A549 (cell line): Measurements from ENCODE around the gene TRAPPC13. TPM values are rescaled to one million over a fixed set of nuclear protein-coding genes. Genes with fewer than 3 reads are reported as not detected.
"Not testable (repeated sequence)": the region's sequence is repeated elsewhere in the genome, so short reads cannot be mapped to it uniquely, and the experiment has no call there.

Source experiments
- ATAC-seq, 2 experiments: fragments of 200-7000 bp in 1 of 2; fragments of >200 bp in 1 of 2; cut with Nextera tagmentation in 1 of 2; cut with Tn5 transposase in 1 of 2; 3 replicates each; pipeline versions ENCODE4 v1.8.0 to v1.9.1; 2018 to 2020; ENCODE audit warnings: mild to moderate bottlenecking in 1 of 2, moderate library complexity in 1 of 2
- CTCF ChIA-PET: fragments of 300-600 bp; sonication (Branson Sonifier 250); formaldehyde crosslinking; extraction: SDS; loops from one replicate; lab custom pipeline; 2021; ENCODE audit warnings: antibody characterized with exemption, inconsistent platforms; lab: Yijun Ruan, JAX
- POLR2A ChIA-PET: fragments of 350-600 bp; formaldehyde crosslinking; extraction: SDS; loops from one replicate; lab custom pipeline; 2021; ENCODE audit warnings: antibody characterized with exemption, inconsistent platforms; lab: Yijun Ruan, JAX
- DNase-seq, 2 experiments: peaks; one replicate each; pipeline versions ENCODE4 v3.0.0 to v3.0.0-alpha.2; 2011 to 2016; ENCODE audit warnings: low read depth in 1 of 2, low spot score in 1 of 2
- FAIRE-seq: peaks from 2 replicates; lab custom pipeline; 2011; peaks lifted over from hg19 to GRCh38; lab: Jason Lieb, UNC
- H3K27ac ChIP-seq, 2 experiments: fragments of >200 bp; sonication (Bioruptor Twin); formaldehyde crosslinking; 3 replicates each; pipeline ENCODE4 v1.5.1; 2016 to 2017
- H3K4me1 ChIP-seq: fragments of >200 bp; sonication (Bioruptor Twin); formaldehyde crosslinking; 3 replicates; pipeline ENCODE4 v1.6.1; 2016
- H3K4me2 ChIP-seq: fragments of >200 bp; sonication (Bioruptor Twin); formaldehyde crosslinking; 3 replicates; pipeline ENCODE4 v1.6.1; 2016
- H3K4me3 ChIP-seq: fragments of >200 bp; sonication (Bioruptor Twin); formaldehyde crosslinking; 3 replicates; pipeline ENCODE4 v1.5.1; 2016
- H3K9me3 ChIP-seq: fragments of >200 bp; sonication (Bioruptor Twin); formaldehyde crosslinking; 3 replicates; pipeline ENCODE4 v1.6.1; 2016
- CBX2 ChIP-seq: fragments of 200-600 bp; sonication (generic); IDR thresholded peaks from 2 replicates; pipeline ENCODE4 v1.6.1; 2016; ENCODE audit warnings: low read depth, mild to moderate bottlenecking, borderline replicate concordance
- CEBPB ChIP-seq, 2 experiments: fragments of >200 bp in 1 of 2; sonication (Bioruptor Twin) in 1 of 2; formaldehyde crosslinking in 1 of 2; IDR thresholded peaks; 2 replicates each; pipeline ENCODE4 v1.6.1; 2012 to 2016
- CHD4 ChIP-seq: fragments of 200-600 bp; sonication (generic); IDR thresholded peaks from 2 replicates; pipeline ENCODE4 v1.6.1; 2016; ENCODE audit warnings: antibody characterized with exemption, mild to moderate bottlenecking, borderline replicate concordance
- EHF ChIP-seq: fragments of 250-450 bp; sonication (Bioruptor Pico); IDR thresholded peaks from 2 replicates; pipeline ENCODE4 v1.5.0; 2020; ENCODE audit warnings: mild to moderate bottlenecking
- FOXS1 ChIP-seq: fragments of 250-450 bp; sonication (Bioruptor Pico); IDR thresholded peaks from 2 replicates; pipeline ENCODE4 v1.5.0; 2020; ENCODE audit warnings: mild to moderate bottlenecking, moderate library complexity
- JUNB ChIP-seq: fragments of >200 bp; sonication (Bioruptor Twin); formaldehyde crosslinking; IDR thresholded peaks from 2 replicates; pipeline ENCODE4 v1.6.1; 2016
- MAX ChIP-seq: IDR thresholded peaks from 2 replicates; pipeline ENCODE4 v1.6.1; 2012
- NFE2L2 ChIP-seq: fragments of 150-350 bp; conservative IDR thresholded peaks from 2 replicates; pipeline ENCODE4 v1.6.1; 2014; ENCODE audit warnings: low read length
- PBX3 ChIP-seq: IDR thresholded peaks from 2 replicates; pipeline ENCODE4 v1.6.1; 2012
- POLR2AphosphoS2 ChIP-seq: conservative IDR thresholded peaks from 2 replicates; pipeline ENCODE4 v1.6.1; 2012; ENCODE audit warnings: low read length, improper control_type of control experiment, inconsistent platforms
- RAD21 ChIP-seq, 2 experiments: fragments of >200 bp in 1 of 2; sonication (Bioruptor Twin) in 1 of 2; formaldehyde crosslinking in 1 of 2; IDR thresholded peaks in 1 of 2; conservative IDR thresholded peaks in 1 of 2; 2 replicates in 1 of 2; 3 replicates in 1 of 2; pipeline ENCODE4 v1.6.1; 2012 to 2018; ENCODE audit warnings: inconsistent platforms in 1 of 2
- RNF2 ChIP-seq: fragments of 200-600 bp; sonication (generic); IDR thresholded peaks from 2 replicates; pipeline ENCODE4 v1.6.1; 2016; ENCODE audit warnings: low read depth, mild to moderate bottlenecking, antibody characterized with exemption, moderate library complexity, borderline replicate concordance
- USF2 ChIP-seq: fragments of 450-650 bp; IDR thresholded peaks from 2 replicates; pipeline ENCODE4 v1.6.1; 2014; ENCODE audit warnings: antibody characterized with exemption
- ZSCAN20 ChIP-seq: fragments of 250-450 bp; sonication (Bioruptor Pico); IDR thresholded peaks from 2 replicates; pipeline ENCODE4 v1.8.0; 2022; ENCODE audit warnings: mild to moderate bottlenecking, moderate library complexity
- WGBS: methylation state at CpG from one replicate; pipeline ENCODE4 v1.1.6; 2017; ENCODE audit errors: missing lambda C conversion rate; 5-methylcytosine and 5-hydroxymethylcytosine counted together
- polyA plus RNA-seq, 4 experiments: library from polyadenylated mRNA; depleted of rRNA in 3 of 4; stranded (reverse); fragments of >200 nt; fragmentation: RNase III in 1 of 4; extraction: RNeasy Plus Mini Kit Qiagen cat#74134 plus additional on column Dnase treatment in 1 of 4; gene quantifications; 2 replicates in 3 of 4; 3 replicates in 1 of 4; pipeline ENCODE4 v1.2.3, GENCODE V29; 2011 to 2017
- TF ChIP-seq, protein P1 (sequence below): fragments of 200-600 bp; sonication (generic); IDR thresholded peaks from 2 replicates; pipeline ENCODE4 v1.6.1; 2016; ENCODE audit warnings: antibody characterized with exemption, mild to moderate bottlenecking, moderate library complexity

TRAPPC13 gene
- polyA plus RNA-seq, 2 of the 4 experiments (the other 2 are of a cell fraction) = 17.2 to 35.1 TPM

DNA sequence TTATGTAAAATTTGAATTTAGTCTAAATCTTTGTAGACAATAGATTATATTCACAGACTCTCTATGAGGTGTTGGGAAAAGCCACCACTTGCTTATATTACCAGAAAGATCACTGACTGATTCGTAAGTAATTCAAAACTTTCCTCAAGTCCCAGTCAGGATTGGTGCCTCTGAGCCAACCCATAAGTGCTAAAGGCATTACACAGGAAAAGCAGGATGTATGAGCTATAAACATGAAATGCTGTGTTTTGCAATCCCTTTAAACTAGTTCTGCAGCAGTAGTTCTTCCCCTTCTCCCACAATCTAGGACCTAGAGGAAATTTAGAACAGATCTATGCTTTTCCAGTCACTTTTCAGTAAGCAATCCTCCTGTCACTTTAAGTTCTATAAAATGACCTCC is 48.0 kb downstream of the TRAPPC13 start (continued):
- TF ChIP-seq, protein P1, sequence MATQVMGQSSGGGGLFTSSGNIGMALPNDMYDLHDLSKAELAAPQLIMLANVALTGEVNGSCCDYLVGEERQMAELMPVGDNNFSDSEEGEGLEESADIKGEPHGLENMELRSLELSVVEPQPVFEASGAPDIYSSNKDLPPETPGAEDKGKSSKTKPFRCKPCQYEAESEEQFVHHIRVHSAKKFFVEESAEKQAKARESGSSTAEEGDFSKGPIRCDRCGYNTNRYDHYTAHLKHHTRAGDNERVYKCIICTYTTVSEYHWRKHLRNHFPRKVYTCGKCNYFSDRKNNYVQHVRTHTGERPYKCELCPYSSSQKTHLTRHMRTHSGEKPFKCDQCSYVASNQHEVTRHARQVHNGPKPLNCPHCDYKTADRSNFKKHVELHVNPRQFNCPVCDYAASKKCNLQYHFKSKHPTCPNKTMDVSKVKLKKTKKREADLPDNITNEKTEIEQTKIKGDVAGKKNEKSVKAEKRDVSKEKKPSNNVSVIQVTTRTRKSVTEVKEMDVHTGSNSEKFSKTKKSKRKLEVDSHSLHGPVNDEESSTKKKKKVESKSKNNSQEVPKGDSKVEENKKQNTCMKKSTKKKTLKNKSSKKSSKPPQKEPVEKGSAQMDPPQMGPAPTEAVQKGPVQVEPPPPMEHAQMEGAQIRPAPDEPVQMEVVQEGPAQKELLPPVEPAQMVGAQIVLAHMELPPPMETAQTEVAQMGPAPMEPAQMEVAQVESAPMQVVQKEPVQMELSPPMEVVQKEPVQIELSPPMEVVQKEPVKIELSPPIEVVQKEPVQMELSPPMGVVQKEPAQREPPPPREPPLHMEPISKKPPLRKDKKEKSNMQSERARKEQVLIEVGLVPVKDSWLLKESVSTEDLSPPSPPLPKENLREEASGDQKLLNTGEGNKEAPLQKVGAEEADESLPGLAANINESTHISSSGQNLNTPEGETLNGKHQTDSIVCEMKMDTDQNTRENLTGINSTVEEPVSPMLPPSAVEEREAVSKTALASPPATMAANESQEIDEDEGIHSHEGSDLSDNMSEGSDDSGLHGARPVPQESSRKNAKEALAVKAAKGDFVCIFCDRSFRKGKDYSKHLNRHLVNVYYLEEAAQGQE = no peak
- no peak for TF ChIP-seq CBX2
- TF ChIP-seq USF2 = no peak
- no peak for TF ChIP-seq CHD4

- H3K4me3 ChIP-seq = no peak overlapping the region
- ChIA-PET CTCF (interaction anchor here (2.5 kb wide), 1 partner anchor 10 kb away, joined by 7 read pairs; no protein-coding TSS in a partner anchor), POLR2A (no interaction called here)
- ATAC-seq = no peak
- no peaks in the 10 kb centered on the region for H3K4me1 ChIP-seq
- H3K27ac ChIP-seq = no peak overlapping the region
- TF ChIP-seq PBX3 (no peak), ZSCAN20 (CRISPR knock-in tag) (no peak), POLR2AphosphoS2 (no peak), USF2 (no peak), CHD4 (no peak), RNF2 (no peak), JUNB (no peak), FOXS1 (CRISPR knock-in tag) (no peak), CEBPB (IDR thresholded peaks at IDR 0.05) (no peak), EHF (no peak), RAD21 (conservative IDR thresholded peaks at IDR 0.05 in 1 of 2, IDR thresholded peaks at IDR 0.05 in 1 of 2) (no peak), NFE2L2 (no peak), MAX (no peak)
- no peak overlapping the region for H3K4me2 ChIP-seq
- H3K9me3 ChIP-seq = no peaks in the 10 kb centered on the region
- DNase-seq = no peak
- no peak for FAIRE-seq
Observed at GRCh38 chr5:65674749-65675148, 49.9 kb downstream of the TRAPPC13 start.

- 89% methylated on average over 3 of the region's 3 CpGs for WGBS
- H3K4me1 ChIP-seq, H3K4me2 ChIP-seq, H3K4me3 ChIP-seq, FAIRE-seq, ATAC-seq, H3K27ac ChIP-seq, DNase-seq, H3K9me3 ChIP-seq: not testable (repeated sequence)
- POLR2A ChIA-PET = interaction anchor here (0.6 kb wide), 1 partner anchor 65 kb away, joined by 3 read pairs; no protein-coding TSS in a partner anchor
- CTCF ChIA-PET = interaction anchor here (0.6 kb wide), 1 partner anchor 710 kb away, joined by 3 read pairs; no protein-coding TSS in a partner anchor
Observed at GRCh38 chr5:65676056-65676455, 51.2 kb downstream of the TRAPPC13 start.
